ENCODE measurements around the gene GPR31.

GPR31 gene

DNA sequence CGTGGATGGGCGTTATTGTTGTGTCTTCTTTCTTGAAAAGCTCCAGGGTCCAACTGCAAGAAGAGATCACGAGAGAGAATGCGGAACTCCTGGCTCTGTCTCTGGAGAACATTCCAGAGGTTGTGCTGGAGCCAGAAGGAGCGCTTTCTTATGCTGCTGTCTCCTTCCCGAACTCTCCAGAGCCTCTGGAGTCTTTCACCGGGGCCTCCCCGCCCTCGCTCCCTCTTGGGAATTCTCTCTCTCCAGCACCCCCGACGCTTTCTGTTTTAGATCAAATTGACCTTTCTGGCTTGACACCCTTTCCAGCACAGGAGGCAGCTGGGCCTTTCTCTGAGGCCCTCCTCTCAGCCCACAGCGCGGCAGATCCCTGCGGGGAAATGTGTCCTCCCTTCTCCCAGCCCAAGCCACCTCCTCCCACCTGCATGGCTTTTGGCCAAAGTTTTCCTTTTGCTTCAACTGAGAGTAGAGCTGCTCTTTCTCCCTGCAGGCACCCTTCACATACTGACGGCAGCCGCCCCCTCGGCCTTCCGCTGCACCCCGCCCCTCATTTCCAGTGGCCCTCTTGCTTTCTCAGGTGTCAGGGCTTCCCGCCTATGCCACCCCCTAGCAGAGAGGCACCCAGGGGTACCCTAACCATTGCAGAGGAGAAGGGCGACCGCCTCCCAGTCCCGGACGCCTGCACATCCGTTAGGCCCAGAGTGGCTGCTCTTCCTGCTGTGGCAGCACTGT is 41.5 kb downstream of the GPR31 start:
- DNase-seq: no peak

DNA sequence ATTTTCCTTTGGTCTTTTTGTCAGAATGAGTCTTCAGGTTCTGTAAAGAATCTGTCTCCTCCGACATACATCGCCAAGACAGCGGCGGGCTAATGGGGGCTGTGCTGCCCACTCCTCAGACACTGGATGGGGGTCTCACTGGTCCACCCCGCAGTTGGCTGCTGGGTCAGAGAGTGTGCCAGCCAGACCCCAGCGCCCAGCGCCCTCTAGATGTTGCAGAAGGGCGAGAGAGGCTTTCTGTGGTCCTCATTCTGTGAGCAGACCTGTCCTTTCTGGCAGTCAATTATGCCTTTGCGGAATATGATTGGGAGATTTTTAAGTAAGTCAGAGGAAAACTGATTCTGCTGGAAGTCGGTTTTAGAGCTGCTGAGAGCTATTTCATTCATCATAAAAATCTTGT is 42.7 kb downstream of the GPR31 start:
- DNase-seq: no peak

DNA sequence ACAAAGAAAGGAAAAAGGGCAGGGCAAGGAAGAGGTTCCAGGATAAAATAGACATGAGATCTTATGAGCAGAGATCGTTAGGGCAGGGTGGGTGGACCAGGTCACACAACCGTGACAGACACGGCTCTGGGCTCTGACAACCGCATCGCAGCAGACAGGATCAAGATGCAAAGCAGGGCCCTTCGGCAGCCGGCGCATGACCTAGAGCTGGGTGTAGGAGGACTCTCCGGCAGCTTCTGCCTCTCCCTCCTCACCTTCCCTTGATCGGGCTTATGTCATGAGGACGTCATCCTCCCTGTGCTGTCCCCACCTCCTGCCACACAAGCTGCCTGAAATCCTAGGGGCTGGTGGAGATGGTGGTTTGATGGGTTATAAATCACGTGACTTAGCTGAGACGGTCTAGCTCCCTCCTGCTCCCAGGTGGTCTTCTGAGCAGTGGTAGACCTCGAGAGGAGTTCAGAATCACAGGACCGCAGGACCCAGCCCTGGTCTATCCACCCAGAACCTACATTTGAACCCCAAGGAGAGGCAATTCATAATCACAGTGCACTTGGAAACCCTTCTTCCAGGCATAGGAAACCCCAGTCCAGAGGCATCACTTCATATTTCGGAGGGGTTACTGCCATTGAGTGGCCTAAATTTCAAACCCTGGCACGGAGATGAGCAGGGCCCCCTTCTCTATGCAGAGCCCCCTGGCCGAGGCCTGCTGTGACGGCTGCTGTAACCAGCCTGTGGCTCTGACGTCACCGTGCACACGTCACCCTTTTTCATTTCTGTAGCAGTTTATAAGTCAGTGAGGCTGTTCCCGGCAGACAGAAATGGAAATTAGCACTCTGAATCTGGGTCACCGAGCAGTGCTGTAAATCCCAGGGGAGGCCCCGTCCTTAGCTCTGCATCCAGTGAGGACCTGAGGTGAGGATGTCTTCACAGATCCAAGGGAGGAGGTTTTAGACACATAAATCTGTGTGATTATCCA is 43.6 kb downstream of the GPR31 start:
- no peak for DNase-seq

DNA sequence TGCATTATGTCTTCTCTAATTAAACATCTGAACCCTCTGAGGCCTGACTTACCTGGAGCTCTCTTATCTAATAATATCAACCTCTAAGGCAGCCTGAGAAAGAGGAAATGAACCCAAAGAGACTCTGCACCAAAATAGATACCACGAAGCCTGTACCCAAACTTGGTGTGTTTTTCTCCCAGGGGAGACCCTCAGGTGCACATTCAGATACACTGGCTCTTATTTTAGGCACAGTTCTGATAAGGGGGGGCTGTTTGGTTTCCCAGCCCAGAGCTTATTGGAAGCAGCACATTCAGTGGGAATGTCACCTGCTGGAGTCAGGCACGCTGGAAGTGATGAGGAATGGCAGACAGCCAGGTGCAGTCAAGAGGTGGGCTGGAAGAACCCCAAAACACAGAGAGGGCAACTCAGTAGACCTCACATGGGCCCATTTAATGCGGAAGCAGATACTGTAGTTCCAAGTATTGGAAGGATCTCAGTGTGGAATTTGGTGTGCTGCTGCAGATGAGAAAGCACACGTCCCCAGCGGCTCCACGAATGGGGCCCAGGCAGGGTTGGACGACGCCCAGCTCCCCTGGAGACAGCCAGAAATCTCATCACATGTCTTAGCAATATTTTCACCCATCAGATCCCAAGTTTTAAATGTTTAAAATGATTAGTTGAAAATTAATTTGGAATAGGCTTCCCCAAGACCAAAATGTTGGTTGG is 44.6 kb downstream of the GPR31 start:
- DNase-seq: no peak

DNA sequence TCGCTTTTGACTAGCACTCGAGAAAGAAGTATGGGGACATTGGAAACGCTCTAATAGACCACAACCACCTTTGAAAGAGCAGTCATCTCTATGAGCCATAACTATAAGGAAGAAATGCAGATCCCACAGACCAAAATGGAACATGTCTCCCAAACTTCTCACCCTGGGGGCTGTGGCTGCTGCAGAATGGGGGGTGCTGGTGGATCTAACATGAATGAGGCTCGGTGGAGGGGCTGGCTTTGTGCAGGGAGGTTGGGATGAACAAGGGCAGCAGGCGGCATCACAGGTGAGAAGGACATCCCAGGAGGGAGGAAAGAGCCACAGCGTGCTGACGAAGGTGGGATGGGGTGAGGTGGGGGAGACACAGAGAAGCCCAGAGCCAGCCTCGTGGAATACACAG is 45.4 kb downstream of the GPR31 start:
- DNase-seq: no peak

DNA sequence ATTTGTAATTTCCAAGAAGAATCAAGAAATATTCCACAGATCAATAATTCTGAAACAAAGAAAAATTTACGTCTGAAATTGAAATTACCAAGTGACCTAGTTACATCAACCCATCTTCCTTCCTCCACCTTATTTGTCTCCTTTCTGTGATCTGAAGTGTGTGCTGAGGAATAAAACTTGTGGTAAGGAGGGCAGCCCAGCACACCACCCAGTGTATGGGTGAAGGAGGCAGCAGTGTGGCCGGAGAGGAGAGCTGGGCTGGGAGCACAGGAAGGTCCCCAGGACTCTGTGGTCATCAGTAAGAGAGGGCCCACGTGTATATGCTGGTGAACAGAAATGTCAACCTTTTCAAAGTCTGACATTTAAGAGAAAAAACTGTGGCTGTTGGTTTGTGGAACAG is 46.2 kb downstream of the GPR31 start:
- DNase-seq: no peak

DNA sequence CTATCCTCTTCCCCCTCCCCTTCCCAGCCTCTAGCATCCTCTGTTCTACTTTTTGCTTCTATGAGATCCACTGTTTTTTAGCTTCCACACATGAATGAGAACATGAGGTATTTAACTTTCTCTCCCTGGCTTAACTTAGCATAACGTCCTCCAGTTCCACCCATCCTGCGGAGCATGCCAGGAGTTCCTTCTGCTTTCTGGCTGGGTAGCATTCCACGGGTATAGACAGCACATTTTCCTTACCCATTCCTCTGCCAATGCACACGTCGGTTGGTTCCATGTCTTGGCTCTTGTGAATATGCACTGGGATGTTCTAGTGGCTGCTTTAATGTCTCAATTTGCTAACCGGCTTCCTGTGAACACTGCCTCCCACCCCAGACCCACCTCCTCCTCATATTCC is 48.1 kb downstream of the GPR31 start:
- DNase-seq: no peak

DNA sequence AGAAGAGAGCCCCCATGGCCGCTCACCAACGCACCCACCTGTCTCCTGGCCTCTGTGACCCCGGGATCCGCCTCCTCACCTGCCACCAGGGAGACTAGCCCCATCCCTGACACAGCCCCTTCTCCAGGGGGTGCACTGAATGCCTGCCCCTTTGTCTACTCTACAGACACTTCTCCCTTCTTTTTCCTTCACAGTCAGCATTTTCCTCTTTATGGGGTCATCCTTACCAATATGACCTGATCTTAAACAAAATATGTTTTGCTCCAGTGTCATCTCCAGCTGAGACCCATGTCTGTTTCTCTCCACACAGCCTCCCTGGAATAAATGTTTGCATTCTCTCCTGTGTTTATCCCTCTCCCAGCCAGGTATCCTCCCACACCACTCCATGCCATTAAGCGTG is 49.5 kb downstream of the GPR31 start:
- no peak for DNase-seq

DNA sequence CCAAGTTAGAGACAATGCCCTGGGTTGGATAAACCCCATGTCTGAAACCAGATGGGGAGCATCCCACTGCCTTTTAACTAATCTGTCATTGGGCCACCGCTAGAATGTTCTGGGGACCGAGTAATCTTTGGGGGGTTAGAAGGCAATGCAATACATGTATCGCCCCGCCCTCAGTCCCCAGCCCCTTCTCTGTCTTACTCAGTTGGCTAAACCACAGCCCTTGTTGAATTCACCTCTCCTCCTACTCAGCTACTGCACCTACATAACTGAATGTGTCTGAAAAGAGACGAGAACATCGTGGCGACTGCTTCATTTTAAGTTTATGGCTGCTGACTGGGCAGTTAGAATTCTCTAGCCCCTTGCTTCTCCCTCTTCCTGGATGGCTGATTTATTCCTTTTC is 50.0 kb downstream of the GPR31 start:
- DNase-seq: no peak

DNA sequence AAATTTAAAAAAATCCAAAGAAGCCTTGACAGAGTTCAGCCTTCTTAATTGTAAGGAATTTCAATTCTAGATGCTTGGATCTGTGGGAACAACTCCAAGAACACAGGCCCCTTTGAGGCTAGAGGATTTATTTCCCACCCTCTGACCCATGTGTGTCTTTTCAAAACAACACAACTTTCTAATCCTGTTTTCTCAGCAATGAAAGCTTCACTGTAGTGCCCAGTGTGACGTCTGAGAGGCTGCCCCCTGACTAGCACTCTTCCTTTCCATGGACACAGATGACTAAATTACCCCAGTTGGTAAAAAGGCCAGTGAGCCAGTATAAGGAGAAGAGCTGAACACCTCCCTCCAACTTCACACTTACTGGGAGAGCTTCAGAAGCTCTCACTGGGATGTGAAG is 51.4 kb downstream of the GPR31 start:
- no peak for DNase-seq

All from OCI-M1 (cell line).